ENCODE data around the gene ERF.

The ERF gene

GRCh38 chr19:42254850-42255765 is at the start of gene ERF:
Gene ERF (minus strand): TSS chr19:42255128. CDS start chr19:42254999, 129 bp downstream.
- peak; percentile 96 for DNase-seq

GRCh38 chr19:42303876-42304275 is 48.9 kb upstream of the ERF start:
- no peak for DNase-seq

- DNase-seq, result no peak
Observed at GRCh38 chr19:42303101-42303464, 48.2 kb upstream of the ERF start.

- peak; percentile 71 for DNase-seq
Observed at GRCh38 chr19:42301646-42302203, 46.8 kb upstream of the ERF start, which contains the start of gene PRR19. Gene PRR19 (plus strand): TSS chr19:42302132. CDS start chr19:42309585, 7,453 bp downstream.

- DNase-seq, result no peak
Observed at GRCh38 chr19:42297039-42297438, 42.1 kb upstream of the ERF start.

- peak; percentile 90 for DNase-seq
Observed at GRCh38 chr19:42295831-42296525, 41.0 kb upstream of the ERF start.

GRCh38 chr19:42295342-42295741 is 40.4 kb upstream of the ERF start:
- no peak for DNase-seq

GRCh38 chr19:42294471-42295137 is 39.7 kb upstream of the ERF start:
- DNase-seq, result no peak

GRCh38 chr19:42293948-42294347 is 39.0 kb upstream of the ERF start:
- no peak for DNase-seq

GRCh38 chr19:42293540-42293939 is 38.6 kb upstream of the ERF start:
- DNase-seq, result no peak

- DNase-seq, result no peak
Observed at GRCh38 chr19:42292963-42293362, 38.0 kb upstream of the ERF start.

GRCh38 chr19:42292042-42292960 is 37.4 kb upstream of the ERF start:
- no peak for DNase-seq

- peak; percentile 49 for DNase-seq
Observed at GRCh38 chr19:42291435-42291810, 36.5 kb upstream of the ERF start.

GRCh38 chr19:42290523-42291434 is 35.9 kb upstream of the ERF start:
- no peak for DNase-seq

- no peak for DNase-seq
Observed at GRCh38 chr19:42290136-42290522, 35.2 kb upstream of the ERF start.

- no peak for DNase-seq
Observed at GRCh38 chr19:42289556-42290041, 34.7 kb upstream of the ERF start.

GRCh38 chr19:42288881-42289555 is 34.1 kb upstream of the ERF start:
- no peak for DNase-seq

GRCh38 chr19:42288387-42288786 is 33.5 kb upstream of the ERF start:
- DNase-seq, result no peak

- no peak for DNase-seq
Observed at GRCh38 chr19:42287827-42288107, 32.8 kb upstream of the ERF start.

- DNase-seq, result no peak
Observed at GRCh38 chr19:42287017-42287826, 32.3 kb upstream of the ERF start.
